Activated effector memory CD4-positive, alpha-beta T cell treated with Interleukin-2 at 50 U/mL for 16 hours (primary cell): ENCODE results near the gene RXRA.
A peak's percentile ranks its signal among the peaks of the same experiment; 100 is the strongest.

Experiments
- DNase-seq: peaks from one replicate; pipeline ENCODE4 v3.0.0-alpha.2; 2020

RXRA gene

DNA sequence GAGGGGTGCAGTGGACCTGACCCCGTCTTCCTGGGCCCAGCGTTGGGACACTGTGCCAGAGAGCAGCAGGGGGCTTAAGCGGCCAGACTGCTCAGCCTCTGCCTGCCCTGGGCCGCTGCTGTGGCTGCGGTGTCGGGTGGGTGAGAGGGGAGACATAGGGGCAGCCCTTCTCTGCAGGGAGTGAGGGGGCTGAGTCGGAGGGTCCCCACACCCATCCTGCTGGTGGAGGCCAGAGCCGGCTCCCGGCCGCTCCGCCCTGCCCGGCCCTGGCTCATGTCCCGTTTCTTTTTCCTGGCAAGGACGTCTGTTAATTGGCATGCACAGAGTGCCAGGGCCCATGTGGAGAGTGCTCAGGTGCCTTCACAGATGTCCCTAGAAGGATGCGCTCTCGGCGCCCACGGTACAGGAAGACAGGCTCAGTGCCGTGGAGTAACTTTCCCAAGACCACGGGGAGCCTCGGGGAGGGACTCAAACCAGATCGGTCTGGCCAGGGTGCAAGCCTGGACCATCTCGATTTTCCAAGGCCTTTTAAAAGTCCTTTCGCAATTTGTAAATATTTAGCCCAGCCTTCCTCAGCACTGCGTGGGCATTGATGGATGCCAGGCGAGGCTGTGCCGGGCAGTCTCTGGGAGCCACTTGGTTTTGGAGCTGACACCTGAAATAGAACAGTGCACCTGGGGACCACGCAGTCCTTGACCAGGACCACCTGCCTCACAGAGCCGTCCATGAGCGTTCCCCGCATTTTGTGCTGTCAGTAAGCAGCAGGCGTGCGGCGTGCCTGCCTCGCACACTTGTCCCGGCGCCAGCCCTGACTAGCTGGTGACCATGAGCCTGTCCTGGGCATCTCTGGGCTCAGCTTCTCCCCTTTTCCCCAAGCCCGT, 60.9 kb downstream of the RXRA start:
- no peak for DNase-seq

- DNase-seq = no peak
Measured at GRCh38 chr9:134388289-134388808, 62.1 kb downstream of the RXRA start.

DNA sequence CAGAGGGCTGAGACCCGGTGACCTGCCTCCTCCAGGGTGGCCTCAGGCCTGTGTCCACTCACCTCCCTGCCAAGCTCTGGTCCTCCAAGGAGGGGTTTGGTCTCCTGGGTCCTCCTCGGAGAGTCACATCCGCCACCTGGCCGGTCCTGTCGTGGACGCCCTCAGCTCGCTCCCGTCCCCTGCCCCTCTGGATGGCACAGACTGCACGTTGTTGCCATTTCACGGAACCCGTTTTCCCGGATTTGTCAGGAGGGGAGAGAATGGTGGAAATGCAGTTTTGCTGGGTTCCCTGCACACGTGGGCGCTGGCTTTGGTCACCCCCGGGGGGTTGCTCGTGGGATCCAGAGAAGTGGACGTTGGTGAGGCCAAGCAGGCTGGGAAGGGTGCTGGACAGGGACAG, 62.7 kb downstream of the RXRA start:
- no peak for DNase-seq

DNA sequence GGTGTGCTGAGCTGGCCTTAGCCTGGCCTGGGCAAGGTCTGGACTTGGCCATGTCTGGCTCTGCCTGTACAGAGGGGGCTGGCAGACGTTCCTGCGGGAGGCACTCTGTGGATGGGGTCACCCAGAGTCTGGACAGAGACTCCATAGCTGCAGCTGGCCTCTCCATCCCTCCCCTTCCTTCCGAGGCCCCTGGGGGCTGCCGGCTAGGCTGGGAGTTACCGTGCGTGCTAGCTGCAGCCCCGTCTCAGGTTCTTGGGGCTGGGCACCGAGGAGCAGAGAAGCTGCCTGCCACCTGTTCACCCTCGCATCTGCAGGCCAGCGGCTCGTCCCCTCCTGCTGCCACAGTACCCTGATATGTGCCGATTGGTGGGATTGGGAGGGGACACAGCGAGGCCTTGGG, 63.4 kb downstream of the RXRA start:
- DNase-seq = no peak

DNA sequence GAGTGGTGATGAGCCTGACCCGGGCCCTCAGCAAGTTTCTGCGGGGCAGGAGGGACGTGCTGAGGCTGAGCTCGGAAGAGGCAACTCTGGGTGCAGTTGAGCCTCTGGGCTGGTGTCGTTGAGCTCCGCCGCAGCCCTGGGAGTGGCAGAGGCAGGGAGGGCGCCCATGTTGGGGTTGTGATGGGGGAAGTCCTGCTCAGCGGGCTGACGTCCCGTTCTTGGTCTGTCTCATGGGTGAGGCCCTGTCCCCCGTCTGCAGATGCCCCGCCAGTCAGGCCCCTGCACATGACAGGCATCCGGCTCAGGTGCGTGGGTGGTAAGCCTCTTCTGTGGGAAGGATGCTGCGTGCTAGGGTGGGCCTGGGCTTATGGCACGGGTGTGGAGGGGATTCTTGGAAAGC, 64.3 kb downstream of the RXRA start:
- DNase-seq = peak; percentile 53

GRCh38 chr9:134390947-134391318, 64.7 kb downstream of the RXRA start:
- no peak for DNase-seq

DNA sequence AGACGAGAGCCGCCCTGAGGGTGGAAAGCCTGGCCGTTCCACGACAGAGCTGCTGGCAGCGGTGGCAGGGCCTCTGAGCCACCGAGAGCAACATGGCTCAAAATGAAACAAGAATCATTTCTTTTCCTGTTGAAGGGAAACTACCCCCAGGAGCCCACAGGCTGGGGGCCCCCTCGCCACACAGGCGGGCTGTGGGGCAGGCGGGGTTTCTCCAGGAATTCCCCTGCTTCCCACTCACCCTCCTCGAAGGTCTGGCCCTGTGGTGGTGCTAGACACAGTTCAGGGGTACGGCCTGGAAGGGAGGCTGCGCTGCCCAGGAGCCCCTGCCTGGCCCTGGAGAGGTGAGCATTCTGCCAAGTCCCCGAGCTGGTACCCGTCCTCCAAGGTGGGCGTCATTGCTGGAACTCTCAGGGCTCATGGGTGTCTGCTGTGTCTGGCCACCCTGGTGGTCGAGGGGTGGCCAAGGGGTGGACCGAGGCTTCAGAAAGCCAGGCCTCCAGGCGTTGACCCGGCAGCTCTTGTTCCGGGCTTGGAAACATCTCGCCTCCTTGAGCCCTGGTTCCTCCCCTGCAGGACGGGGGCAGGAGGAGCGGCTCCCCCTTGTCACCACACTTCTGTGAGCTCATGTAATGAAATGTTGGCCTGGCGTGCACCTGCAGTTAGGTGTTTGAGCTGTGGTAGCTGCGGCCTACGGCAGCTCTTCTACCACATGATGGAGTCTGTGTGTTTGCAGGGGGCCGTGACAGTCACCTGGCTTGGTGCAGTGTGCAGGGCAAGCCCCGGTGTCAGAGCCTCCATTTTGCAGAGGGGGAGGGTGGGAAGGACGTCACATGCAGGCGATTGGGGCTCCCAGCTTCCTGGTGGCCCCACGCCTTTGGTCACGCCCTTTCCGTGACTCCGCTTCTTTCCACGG, 65.3 kb downstream of the RXRA start:
- DNase-seq = peak; percentile 64

GRCh38 chr9:134392900-134393299, 66.6 kb downstream of the RXRA start:
- DNase-seq = no peak

- no peak for DNase-seq
Measured at GRCh38 chr9:134393582-134394280, 67.5 kb downstream of the RXRA start.

- DNase-seq = no peak
Measured at GRCh38 chr9:134395002-134395517, 68.8 kb downstream of the RXRA start.

GRCh38 chr9:134395737-134396257, 69.5 kb downstream of the RXRA start:
- DNase-seq = no peak

- peak; percentile 33 for DNase-seq
Measured at GRCh38 chr9:134396258-134396742, 70.0 kb downstream of the RXRA start.

DNA sequence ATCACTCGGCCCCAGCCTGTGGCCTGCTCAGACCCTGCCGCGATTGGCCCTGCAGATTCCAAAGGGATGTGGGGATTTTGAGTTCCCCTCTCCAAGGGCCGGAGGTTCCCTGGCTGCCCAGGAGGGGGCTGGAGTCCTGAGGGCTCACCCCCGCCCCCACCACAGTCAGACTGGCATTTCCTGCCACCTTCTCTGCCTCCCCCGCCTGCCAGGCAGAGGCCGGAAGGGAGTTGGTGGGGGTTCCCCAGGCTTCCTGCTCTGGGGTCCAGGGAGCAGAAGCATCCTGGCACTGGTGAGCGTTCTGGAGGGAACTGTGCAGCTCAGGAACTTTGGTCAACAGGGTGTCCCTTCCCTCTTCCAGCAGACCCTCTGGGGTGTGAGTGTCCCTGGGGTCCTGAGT, 70.6 kb downstream of the RXRA start:
- peak; percentile 54 for DNase-seq

DNA sequence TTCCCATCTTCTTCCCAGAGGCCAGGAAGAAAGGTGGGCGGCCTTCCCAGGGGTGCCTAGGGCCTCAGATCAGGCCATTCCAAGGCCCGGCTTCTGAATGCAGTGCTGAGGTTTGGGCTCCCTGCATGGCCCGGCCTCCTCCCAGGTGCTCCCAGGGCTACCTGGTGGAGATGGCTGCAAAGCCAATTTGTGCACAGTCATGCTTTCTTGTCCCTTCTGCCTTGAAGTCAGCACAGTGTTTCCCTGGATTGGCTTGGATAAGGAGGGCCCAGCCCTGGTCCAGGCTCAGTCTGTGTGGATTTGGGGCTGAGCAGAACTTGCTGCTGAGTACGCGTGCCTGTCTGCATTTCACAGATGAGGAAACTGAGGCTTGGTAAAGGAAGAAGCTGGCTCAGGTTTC, 72.5 kb downstream of the RXRA start:
- no peak for DNase-seq

DNA sequence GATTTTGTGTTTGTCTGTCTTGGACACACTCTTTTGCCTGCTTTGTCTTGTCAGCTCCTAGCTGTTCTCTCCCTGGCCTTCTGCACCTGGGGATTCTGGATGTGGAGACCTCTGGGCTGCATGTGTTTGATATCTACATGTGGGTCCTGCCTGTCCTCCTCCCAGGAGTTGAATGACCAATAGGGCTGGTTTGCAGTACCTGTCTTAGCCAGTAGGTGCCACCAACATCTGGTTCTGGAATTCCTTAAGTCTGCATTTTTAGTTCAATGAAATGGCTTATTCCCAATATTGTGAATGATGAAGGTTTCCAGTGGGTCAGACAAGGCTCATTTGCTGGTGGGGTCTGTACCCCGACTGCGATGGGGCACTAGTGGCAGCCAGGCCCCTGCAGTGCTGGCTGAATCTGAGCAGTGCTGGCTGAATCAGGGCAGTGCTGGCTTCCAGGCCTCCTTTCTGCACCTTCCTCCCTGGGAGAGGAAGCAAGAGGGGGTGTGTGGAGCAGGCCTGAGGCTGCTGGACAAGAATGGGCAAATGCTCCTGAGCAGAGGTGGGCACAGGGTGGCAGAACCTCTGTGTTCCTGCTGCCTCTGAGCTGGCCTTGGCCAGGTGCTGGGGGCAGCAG, 73.3 kb downstream of the RXRA start:
- no peak for DNase-seq

- DNase-seq = no peak
Measured at GRCh38 chr9:134400283-134400682, 74.0 kb downstream of the RXRA start.

GRCh38 chr9:134401391-134401790, 75.1 kb downstream of the RXRA start:
- DNase-seq = no peak

GRCh38 chr9:134402182-134402581, 75.9 kb downstream of the RXRA start:
- DNase-seq = no peak

- DNase-seq = no peak
Measured at GRCh38 chr9:134403292-134403681, 77.0 kb downstream of the RXRA start.

GRCh38 chr9:134403682-134404301, 77.5 kb downstream of the RXRA start:
- DNase-seq = no peak
